ENCODE results near the gene NUP210.

Gene NUP210

GRCh38 chr3:13303410-13303809, 116.7 kb downstream of the NUP210 start:
- no peak overlapping the region for H3K4me3 ChIP-seq (ENCODE audit: low read length in 2 of 2)
- H3K36me3 ChIP-seq (ENCODE audit: control insufficient read depth in 2 of 2, insufficient read depth in 2 of 2, low read length in 2 of 2): no peaks in the 10 kb centered on the region
- no peaks in the 10 kb centered on the region for H3K9me3 ChIP-seq (ENCODE audit: control insufficient read depth in 2 of 2, low read length in 2 of 2)
- H3K4me1 ChIP-seq (ENCODE audit: control insufficient read depth, insufficient read depth, low read length): no peaks in the 10 kb centered on the region
- peaks cover 0 to 3% of the 10 kb centered on the region in 2 donors for H3K27me3 ChIP-seq (ENCODE audit: control insufficient read depth in 1 of 2, insufficient read depth in 2 of 2, low read length in 2 of 2)
- no peak overlapping the region for H3K9ac ChIP-seq (ENCODE audit: low read length in 2 of 2)
- H3K27ac ChIP-seq (ENCODE audit: low read length): no peak overlapping the region

GRCh38 chr3:13301286-13301987, 118.7 kb downstream of the NUP210 start:
- peaks cover 3 to 7% of the 10 kb centered on the region in 2 donors for H3K27me3 ChIP-seq (ENCODE audit: control insufficient read depth in 1 of 2, insufficient read depth in 2 of 2, low read length in 2 of 2)
- no peaks in the 10 kb centered on the region for H3K4me1 ChIP-seq (ENCODE audit: control insufficient read depth, insufficient read depth, low read length)
- no peaks in the 10 kb centered on the region for H3K36me3 ChIP-seq (ENCODE audit: control insufficient read depth in 2 of 2, insufficient read depth in 2 of 2, low read length in 2 of 2)
- H3K27ac ChIP-seq (ENCODE audit: low read length): no peak overlapping the region
- no peaks in the 10 kb centered on the region for H3K9me3 ChIP-seq (ENCODE audit: control insufficient read depth in 2 of 2, low read length in 2 of 2)
- no peak overlapping the region for H3K4me3 ChIP-seq (ENCODE audit: low read length in 2 of 2)
- no peak overlapping the region for H3K9ac ChIP-seq (ENCODE audit: low read length in 2 of 2)

- Histone ChIP-seq H3K9ac (ENCODE audit: low read length in 2 of 2) (no peak overlapping the region), H3K4me3 (ENCODE audit: low read length in 2 of 2) (no peak overlapping the region), H3K36me3 (ENCODE audit: control insufficient read depth in 2 of 2, insufficient read depth in 2 of 2, low read length in 2 of 2) (no peaks in the 10 kb centered on the region), H3K4me1 (ENCODE audit: control insufficient read depth, insufficient read depth, low read length) (no peaks in the 10 kb centered on the region), H3K27me3 (ENCODE audit: control insufficient read depth in 1 of 2, insufficient read depth in 2 of 2, low read length in 2 of 2) (peaks cover 3 to 7% of the 10 kb centered on the region in 2 donors), H3K9me3 (ENCODE audit: control insufficient read depth in 2 of 2, low read length in 2 of 2) (no peaks in the 10 kb centered on the region), H3K27ac (ENCODE audit: low read length) (no peak overlapping the region)
Measured at GRCh38 chr3:13300546-13301285, 119.4 kb downstream of the NUP210 start.

- Histone ChIP-seq H3K9me3 (ENCODE audit: control insufficient read depth in 2 of 2, low read length in 2 of 2) (no peaks in the 10 kb centered on the region), H3K4me3 (ENCODE audit: low read length in 2 of 2) (no peak overlapping the region), H3K4me1 (ENCODE audit: control insufficient read depth, insufficient read depth, low read length) (no peaks in the 10 kb centered on the region), H3K36me3 (ENCODE audit: control insufficient read depth in 2 of 2, insufficient read depth in 2 of 2, low read length in 2 of 2) (no peaks in the 10 kb centered on the region), H3K27me3 (ENCODE audit: control insufficient read depth in 1 of 2, insufficient read depth in 2 of 2, low read length in 2 of 2) (peaks cover 3 to 7% of the 10 kb centered on the region in 2 donors), H3K9ac (ENCODE audit: low read length in 2 of 2) (no peak overlapping the region), H3K27ac (ENCODE audit: low read length) (no peak overlapping the region)
Measured at GRCh38 chr3:13299531-13300155, 120.5 kb downstream of the NUP210 start.

- Histone ChIP-seq H3K4me3 (ENCODE audit: low read length in 2 of 2) (no peak overlapping the region), H3K9ac (ENCODE audit: low read length in 2 of 2) (no peak overlapping the region), H3K27ac (ENCODE audit: low read length) (no peak overlapping the region), H3K4me1 (ENCODE audit: control insufficient read depth, insufficient read depth, low read length) (no peaks in the 10 kb centered on the region), H3K36me3 (ENCODE audit: control insufficient read depth in 2 of 2, insufficient read depth in 2 of 2, low read length in 2 of 2) (no peaks in the 10 kb centered on the region), H3K9me3 (ENCODE audit: control insufficient read depth in 2 of 2, low read length in 2 of 2) (no peaks in the 10 kb centered on the region), H3K27me3 (ENCODE audit: control insufficient read depth in 1 of 2, insufficient read depth in 2 of 2, low read length in 2 of 2) (peaks cover 3 to 12% of the 10 kb centered on the region in 2 donors)
Measured at GRCh38 chr3:13296662-13297061, 123.5 kb downstream of the NUP210 start.

GRCh38 chr3:13294442-13295351, 125.4 kb downstream of the NUP210 start:
- Histone ChIP-seq H3K4me1 (ENCODE audit: control insufficient read depth, insufficient read depth, low read length) (no peaks in the 10 kb centered on the region), H3K36me3 (ENCODE audit: control insufficient read depth in 2 of 2, insufficient read depth in 2 of 2, low read length in 2 of 2) (no peaks in the 10 kb centered on the region), H3K27me3 (ENCODE audit: control insufficient read depth in 1 of 2, insufficient read depth in 2 of 2, low read length in 2 of 2) (peaks cover 0 to 12% of the 10 kb centered on the region in 2 donors), H3K27ac (ENCODE audit: low read length) (no peak overlapping the region), H3K4me3 (ENCODE audit: low read length in 2 of 2) (no peak overlapping the region), H3K9me3 (ENCODE audit: control insufficient read depth in 2 of 2, low read length in 2 of 2) (no peaks in the 10 kb centered on the region), H3K9ac (ENCODE audit: low read length in 2 of 2) (no peak overlapping the region)

GRCh38 chr3:13292375-13292774, 127.7 kb downstream of the NUP210 start:
- H3K27ac ChIP-seq (ENCODE audit: low read length): no peak overlapping the region
- H3K27me3 ChIP-seq (ENCODE audit: control insufficient read depth in 1 of 2, insufficient read depth in 2 of 2, low read length in 2 of 2): peaks cover 3 to 9% of the 10 kb centered on the region in 2 donors
- no peaks in the 10 kb centered on the region for H3K4me1 ChIP-seq (ENCODE audit: control insufficient read depth, insufficient read depth, low read length)

GRCh38 chr3:13290941-13291340, 129.2 kb downstream of the NUP210 start:
- peaks cover 6 to 12% of the 10 kb centered on the region in 2 donors for H3K27me3 ChIP-seq (ENCODE audit: control insufficient read depth in 1 of 2, insufficient read depth in 2 of 2, low read length in 2 of 2)
- H3K4me1 ChIP-seq (ENCODE audit: control insufficient read depth, insufficient read depth, low read length): no peaks in the 10 kb centered on the region
- H3K4me3 ChIP-seq (ENCODE audit: low read length in 2 of 2): no peak overlapping the region

More at GRCh38 chr3:13292375-13292774, 127.7 kb downstream of the NUP210 start:
- Histone ChIP-seq H3K9me3 (ENCODE audit: control insufficient read depth in 2 of 2, low read length in 2 of 2) (no peaks in the 10 kb centered on the region), H3K36me3 (ENCODE audit: control insufficient read depth in 2 of 2, insufficient read depth in 2 of 2, low read length in 2 of 2) (no peaks in the 10 kb centered on the region), H3K4me3 (ENCODE audit: low read length in 2 of 2) (no peak overlapping the region), H3K9ac (ENCODE audit: low read length in 2 of 2) (no peak overlapping the region)

GRCh38 chr3:13289771-13290285, 130.3 kb downstream of the NUP210 start:
- H3K36me3 ChIP-seq (ENCODE audit: control insufficient read depth in 2 of 2, insufficient read depth in 2 of 2, low read length in 2 of 2): no peaks in the 10 kb centered on the region
- no peak overlapping the region for H3K4me3 ChIP-seq (ENCODE audit: low read length in 2 of 2)
- H3K9ac ChIP-seq (ENCODE audit: low read length in 2 of 2): no peak overlapping the region
- no peaks in the 10 kb centered on the region for H3K9me3 ChIP-seq (ENCODE audit: control insufficient read depth in 2 of 2, low read length in 2 of 2)
- no peaks in the 10 kb centered on the region for H3K4me1 ChIP-seq (ENCODE audit: control insufficient read depth, insufficient read depth, low read length)
- peaks cover 16 to 21% of the 10 kb centered on the region in 2 donors for H3K27me3 ChIP-seq (ENCODE audit: control insufficient read depth in 1 of 2, insufficient read depth in 2 of 2, low read length in 2 of 2)
- H3K27ac ChIP-seq (ENCODE audit: low read length): no peak overlapping the region

More at GRCh38 chr3:13290941-13291340, 129.2 kb downstream of the NUP210 start:
- Histone ChIP-seq H3K27ac (ENCODE audit: low read length) (no peak overlapping the region), H3K9me3 (ENCODE audit: control insufficient read depth in 2 of 2, low read length in 2 of 2) (no peaks in the 10 kb centered on the region), H3K36me3 (ENCODE audit: control insufficient read depth in 2 of 2, insufficient read depth in 2 of 2, low read length in 2 of 2) (no peaks in the 10 kb centered on the region), H3K9ac (ENCODE audit: low read length in 2 of 2) (no peak overlapping the region)
